GM12875 (cell line): Measurements from ENCODE around the gene JPT2.

ENCODE experiments used
- H3K4me3 ChIP-seq: one replicate; pipeline ENCODE4 v1.5.1; 2011; ENCODE audit warnings: low read depth, low read length, control low read depth
- TF ChIP-seq, protein P1 (sequence below): IDR thresholded peaks from 2 replicates; pipeline ENCODE4 v1.5.1; 2011; ENCODE audit warnings: low read depth, mild to moderate bottlenecking, control low read depth, inconsistent platforms, low read length, moderate library complexity, borderline replicate concordance; ENCODE audit not compliant: insufficient read depth

JPT2 gene

DNA sequence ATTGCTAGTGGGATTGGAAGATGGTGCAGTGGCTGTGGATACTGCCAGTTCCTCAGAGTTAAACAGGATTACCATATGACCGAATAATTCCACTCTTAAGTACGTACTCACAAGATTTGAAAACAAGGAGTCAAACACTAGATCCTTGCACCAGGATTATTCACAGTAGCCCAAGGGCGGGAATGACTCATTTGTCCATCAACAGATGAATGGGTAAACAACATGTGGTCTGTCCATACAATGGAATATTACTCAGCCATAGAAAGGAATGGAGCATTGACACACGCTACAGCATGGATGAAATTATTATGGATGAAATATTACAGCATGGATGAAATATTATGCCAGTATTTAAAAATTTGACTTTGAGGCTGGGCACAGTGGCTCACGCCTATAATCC, 18.8 kb downstream of the JPT2 start:
- TF ChIP-seq, protein P1, sequence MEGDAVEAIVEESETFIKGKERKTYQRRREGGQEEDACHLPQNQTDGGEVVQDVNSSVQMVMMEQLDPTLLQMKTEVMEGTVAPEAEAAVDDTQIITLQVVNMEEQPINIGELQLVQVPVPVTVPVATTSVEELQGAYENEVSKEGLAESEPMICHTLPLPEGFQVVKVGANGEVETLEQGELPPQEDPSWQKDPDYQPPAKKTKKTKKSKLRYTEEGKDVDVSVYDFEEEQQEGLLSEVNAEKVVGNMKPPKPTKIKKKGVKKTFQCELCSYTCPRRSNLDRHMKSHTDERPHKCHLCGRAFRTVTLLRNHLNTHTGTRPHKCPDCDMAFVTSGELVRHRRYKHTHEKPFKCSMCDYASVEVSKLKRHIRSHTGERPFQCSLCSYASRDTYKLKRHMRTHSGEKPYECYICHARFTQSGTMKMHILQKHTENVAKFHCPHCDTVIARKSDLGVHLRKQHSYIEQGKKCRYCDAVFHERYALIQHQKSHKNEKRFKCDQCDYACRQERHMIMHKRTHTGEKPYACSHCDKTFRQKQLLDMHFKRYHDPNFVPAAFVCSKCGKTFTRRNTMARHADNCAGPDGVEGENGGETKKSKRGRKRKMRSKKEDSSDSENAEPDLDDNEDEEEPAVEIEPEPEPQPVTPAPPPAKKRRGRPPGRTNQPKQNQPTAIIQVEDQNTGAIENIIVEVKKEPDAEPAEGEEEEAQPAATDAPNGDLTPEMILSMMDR: no peak
- H3K4me3 ChIP-seq: no peak overlapping the region

DNA sequence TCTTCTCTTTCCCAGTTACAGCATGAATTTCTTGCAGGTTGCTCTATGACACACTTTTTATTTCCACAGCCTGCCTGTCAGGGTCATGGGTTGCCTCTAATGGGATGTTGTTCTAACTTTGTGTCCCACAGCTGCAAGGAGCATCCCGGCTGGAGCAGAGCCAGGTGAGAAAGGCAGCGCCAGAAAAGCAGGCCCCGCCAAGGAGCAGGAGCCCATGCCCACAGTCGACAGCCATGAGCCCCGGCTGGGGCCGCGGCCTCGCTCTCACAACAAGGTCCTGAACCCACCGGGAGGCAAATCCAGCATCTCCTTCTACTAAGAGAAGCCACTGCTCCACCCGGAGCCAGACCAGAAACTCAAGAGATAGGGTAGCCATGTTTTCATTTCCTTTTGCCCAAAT, 20.6 kb downstream of the JPT2 start:
- no peak overlapping the region for H3K4me3 ChIP-seq
- TF ChIP-seq, protein P1: no peak

DNA sequence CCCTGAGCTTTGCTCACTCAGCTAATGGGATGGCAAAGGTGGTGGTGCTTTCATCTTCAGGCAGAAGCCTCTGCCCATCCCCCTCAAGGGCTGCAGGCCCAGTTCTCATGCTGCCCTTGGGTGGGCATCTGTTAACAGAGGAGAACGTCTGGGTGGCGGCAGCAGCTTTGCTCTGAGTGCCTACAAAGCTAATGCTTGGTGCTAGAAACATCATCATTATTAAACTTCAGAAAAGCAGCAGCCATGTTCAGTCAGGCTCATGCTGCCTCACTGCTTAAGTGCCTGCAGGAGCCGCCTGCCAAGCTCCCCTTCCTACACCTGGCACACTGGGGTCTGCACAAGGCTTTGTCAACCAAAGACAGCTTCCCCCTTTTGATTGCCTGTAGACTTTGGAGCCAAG, 22.2 kb downstream of the JPT2 start:
- no peak overlapping the region for H3K4me3 ChIP-seq
- TF ChIP-seq, protein P1: no peak

DNA sequence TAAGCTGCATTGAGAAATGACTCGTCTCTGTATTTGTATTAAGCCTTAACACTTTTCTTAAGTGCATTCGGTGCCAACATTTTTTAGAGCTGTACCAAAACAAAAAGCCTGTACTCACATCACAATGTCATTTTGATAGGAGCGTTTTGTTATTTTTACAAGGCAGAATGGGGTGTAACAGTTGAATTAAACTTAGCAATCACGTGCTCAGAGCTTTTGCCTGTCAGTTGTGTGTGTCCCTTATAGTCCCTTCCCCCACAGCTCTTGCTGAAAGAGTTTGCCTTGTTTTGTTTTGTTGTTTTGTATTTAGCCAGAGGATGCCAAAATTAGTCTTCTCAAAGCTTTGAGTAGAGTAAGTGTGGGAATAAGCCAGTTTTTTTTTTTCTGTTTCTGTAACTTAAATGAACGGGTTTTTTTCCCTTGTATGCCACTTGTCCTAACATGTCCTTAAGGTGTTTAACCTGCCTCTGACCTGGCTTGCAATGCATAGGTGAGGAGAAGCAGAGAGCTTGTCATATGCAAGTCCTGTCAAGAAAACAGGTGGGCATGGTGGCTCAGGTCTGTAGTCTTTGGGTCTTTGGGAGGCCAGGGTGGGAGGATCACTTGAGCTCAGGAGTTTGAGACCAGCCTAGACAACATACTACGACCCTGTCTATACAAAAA, 23.3 kb downstream of the JPT2 start:
- H3K4me3 ChIP-seq: no peak overlapping the region
- TF ChIP-seq, protein P1: no peak

DNA sequence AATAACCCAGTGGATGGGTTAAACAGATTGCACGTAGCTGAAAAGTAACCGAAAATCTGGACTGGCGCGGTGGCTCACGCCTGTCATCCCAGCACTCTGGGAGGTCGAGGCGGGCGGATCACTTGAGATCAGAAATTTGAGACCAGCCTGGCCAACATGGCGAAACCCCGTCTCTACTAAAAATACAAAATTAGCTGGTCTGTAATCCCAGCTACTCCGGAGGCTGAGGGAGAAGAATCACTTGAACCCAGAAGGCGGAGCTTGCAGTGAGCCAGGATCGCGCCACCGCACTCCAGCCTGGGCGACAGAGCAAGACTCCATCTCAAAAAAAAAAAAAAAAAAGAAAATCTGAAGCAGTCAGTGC, 27.2 kb downstream of the JPT2 start:
- H3K4me3 ChIP-seq: peak overlapping the region; percentile 77

DNA sequence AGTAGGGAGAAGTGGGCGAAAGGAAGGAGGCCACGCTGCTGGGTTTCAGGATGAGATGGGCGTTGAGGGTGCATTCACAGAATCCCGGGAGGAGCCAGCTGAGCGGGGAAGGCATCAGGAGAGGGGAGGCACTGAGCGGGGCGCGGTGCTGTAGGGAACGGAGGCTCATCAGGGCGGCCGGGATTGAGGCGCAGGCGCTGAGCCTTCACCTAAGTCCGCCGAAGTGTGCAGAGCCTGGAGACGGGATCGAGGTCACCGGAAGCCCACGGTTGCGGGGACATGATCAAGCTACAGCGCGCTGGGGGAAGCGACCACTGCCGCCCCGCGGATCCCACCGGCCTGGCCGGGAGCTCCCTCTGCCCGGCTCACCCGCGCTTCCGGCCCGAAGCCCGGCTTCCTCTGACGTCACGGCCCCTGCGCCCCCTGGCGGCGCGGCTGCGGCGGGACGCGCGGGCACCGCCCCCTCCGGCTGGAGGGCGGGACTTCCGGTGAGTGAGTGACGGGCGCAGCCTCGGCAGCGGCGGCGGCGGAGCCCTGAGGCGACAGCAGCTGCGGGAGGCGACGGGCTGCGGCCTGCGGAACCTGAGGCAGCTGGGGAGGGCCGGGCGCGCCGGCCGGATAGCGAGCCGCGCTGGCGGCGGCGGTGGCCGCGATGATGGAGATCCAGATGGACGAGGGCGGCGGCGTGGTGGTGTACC, 27.8 kb downstream of the JPT2 start, which contains the start of gene MAPK8IP3:
TSS of gene MAPK8IP3 (plus strand) at position 508 of the 698 bp plus-strand sequence. CDS start at position 653, 145 bp downstream.
- H3K4me3 ChIP-seq: peak within 1 kb of the TSS; percentile 77
- TF ChIP-seq, protein P1: peak; percentile 97

DNA sequence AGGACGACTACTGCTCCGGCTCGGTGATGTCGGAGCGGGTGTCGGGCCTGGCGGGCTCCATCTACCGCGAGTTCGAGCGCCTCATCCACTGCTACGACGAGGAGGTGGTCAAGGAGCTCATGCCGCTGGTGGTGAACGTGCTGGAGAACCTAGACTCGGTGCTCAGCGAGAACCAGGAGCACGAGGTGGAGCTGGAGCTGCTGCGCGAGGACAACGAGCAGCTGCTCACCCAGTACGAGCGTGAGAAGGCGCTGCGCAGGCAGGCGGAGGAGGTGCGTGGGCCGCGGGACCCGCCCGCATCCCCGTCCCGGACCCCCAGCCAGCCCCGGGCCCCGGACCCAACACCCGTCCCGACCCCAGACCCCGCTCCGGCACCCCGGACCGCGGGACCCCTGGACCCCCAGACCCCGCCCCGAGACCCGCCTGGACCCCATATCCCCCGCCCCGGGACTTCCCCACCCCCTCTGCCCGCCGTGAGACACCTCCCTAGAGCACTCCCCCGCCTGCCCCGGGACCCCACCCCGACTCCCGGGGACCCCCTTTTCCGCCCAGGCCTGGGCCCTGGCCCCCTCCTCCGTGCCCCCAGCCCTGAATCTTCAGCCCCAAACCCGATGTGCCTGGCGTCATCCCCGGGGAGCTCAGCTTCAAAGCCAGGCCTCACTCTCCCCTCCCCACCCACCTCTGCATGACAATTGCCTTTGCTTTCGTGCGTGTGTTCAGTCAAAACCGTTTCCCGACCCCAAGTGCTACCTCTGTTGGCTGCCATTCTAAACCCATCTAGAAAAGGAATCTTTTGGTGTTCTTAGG, 28.5 kb downstream of the JPT2 start:
- peak overlapping the region; percentile 77 for H3K4me3 ChIP-seq
- TF ChIP-seq, protein P1: no peak
